Tibial artery (tissue), 4 donors: ENCODE results near the gene CNTD1.

Experiments used
- DNase-seq, 2 donors: peaks; one replicate each; pipeline ENCODE4 v3.0.0-alpha.2; 2019
- H3K27ac ChIP-seq, 2 donors: fragments of 200-600 bp; sonication (generic) in 1 of 2; 1 replicate in 1 of 2; 2 replicates in 1 of 2; pipeline ENCODE4 v1.5.1; 2018 to 2019; ENCODE audit warnings: mild to moderate bottlenecking in 1 of 2
- H3K27me3 ChIP-seq, 2 donors: fragments of 200-600 bp; sonication (generic) in 1 of 2; one replicate each; pipeline versions ENCODE4 v1.5.1 to v1.6.0; 2016 to 2019
- H3K36me3 ChIP-seq, 3 donors: fragments of 200-600 bp; sonication (generic) in 2 of 3; one replicate each; pipeline ENCODE4 v1.5.1; 2016 to 2019; ENCODE audit warnings: mild to moderate bottlenecking in 2 of 3
- H3K4me1 ChIP-seq, 4 donors: fragments of 200-600 bp; sonication (generic) in 2 of 4; 1 replicate in 3 of 4; 2 replicates in 1 of 4; pipeline ENCODE4 v1.5.1; 2016 to 2019
- H3K4me3 ChIP-seq, 2 donors: fragments of 200-600 bp; sonication (generic) in 1 of 2; 1 replicate in 1 of 2; 2 replicates in 1 of 2; pipeline ENCODE4 v1.5.1; 2018 to 2019; ENCODE audit warnings: mild to moderate bottlenecking in 2 of 2
- H3K9me3 ChIP-seq, 3 donors: fragments of 200-600 bp; sonication (generic) in 1 of 3; one replicate each; pipeline ENCODE4 v1.5.1; 2016 to 2019
- intact Hi-C: fragments of 100-400 bp; cut with DNase I; formaldehyde crosslinking; loops from one replicate; pipeline ENCODE4 v1.15.0; 2023; ENCODE audit warnings: low total_unique reads
- TF ChIP-seq, protein P1 (sequence below), 2 experiments: fragments of 200-600 bp in 1 of 2; fragments of 450-650 bp in 1 of 2; IDR thresholded peaks; one replicate each; pipeline ENCODE4 v1.5.1; 2017 to 2019; ENCODE audit warnings: antibody characterized with exemption in 2 of 2, mild to moderate bottlenecking in 1 of 2, moderate library complexity in 1 of 2

Gene CNTD1

GRCh38 chr17:42779304-42779935 lies 19.2 kb upstream of the CNTD1 start:
- TF ChIP-seq, protein P1, sequence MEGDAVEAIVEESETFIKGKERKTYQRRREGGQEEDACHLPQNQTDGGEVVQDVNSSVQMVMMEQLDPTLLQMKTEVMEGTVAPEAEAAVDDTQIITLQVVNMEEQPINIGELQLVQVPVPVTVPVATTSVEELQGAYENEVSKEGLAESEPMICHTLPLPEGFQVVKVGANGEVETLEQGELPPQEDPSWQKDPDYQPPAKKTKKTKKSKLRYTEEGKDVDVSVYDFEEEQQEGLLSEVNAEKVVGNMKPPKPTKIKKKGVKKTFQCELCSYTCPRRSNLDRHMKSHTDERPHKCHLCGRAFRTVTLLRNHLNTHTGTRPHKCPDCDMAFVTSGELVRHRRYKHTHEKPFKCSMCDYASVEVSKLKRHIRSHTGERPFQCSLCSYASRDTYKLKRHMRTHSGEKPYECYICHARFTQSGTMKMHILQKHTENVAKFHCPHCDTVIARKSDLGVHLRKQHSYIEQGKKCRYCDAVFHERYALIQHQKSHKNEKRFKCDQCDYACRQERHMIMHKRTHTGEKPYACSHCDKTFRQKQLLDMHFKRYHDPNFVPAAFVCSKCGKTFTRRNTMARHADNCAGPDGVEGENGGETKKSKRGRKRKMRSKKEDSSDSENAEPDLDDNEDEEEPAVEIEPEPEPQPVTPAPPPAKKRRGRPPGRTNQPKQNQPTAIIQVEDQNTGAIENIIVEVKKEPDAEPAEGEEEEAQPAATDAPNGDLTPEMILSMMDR (IDR thresholded peaks at IDR 0.05): no peak
- Histone ChIP-seq H3K4me3 (no peak overlapping the region), H3K4me1 (peaks cover 0 to 33% (median 19%) of the 10 kb centered on the region in 4 donors), H3K36me3 (peaks cover 40 to 50% (median 48%) of the 10 kb centered on the region in 3 donors), H3K27ac (no peak overlapping the region), H3K9me3 (no peaks in the 10 kb centered on the region), H3K27me3 (peaks cover 0 to 46% of the 10 kb centered on the region in 2 donors)
- DNase-seq: no peak
- intact Hi-C loops: no loop called here

GRCh38 chr17:42779936-42780850 lies 18.5 kb upstream of the CNTD1 start, which contains the start of gene WNK4:
Gene WNK4 (plus strand): TSS chr17:42780610. CDS start chr17:42780699, 89 bp downstream.
- H3K4me1 ChIP-seq: peaks cover 0 to 40% (median 21%) of the 10 kb centered on the region in 4 donors
- TF ChIP-seq, protein P1 (IDR thresholded peaks at IDR 0.05): no peak
- H3K27me3 ChIP-seq: peaks cover 0 to 54% of the 10 kb centered on the region in 2 donors
- DNase-seq: no peak
- peak within 1 kb of the TSS in 1 of 2 donors; percentile 36 for H3K4me3 ChIP-seq
- no peaks in the 10 kb centered on the region for H3K9me3 ChIP-seq
- no peak within 1 kb of the TSS for H3K27ac ChIP-seq
- intact Hi-C loops: no loop called here
- peaks cover 40 to 46% (median 45%) of the 10 kb centered on the region in 3 donors for H3K36me3 ChIP-seq

DNA sequence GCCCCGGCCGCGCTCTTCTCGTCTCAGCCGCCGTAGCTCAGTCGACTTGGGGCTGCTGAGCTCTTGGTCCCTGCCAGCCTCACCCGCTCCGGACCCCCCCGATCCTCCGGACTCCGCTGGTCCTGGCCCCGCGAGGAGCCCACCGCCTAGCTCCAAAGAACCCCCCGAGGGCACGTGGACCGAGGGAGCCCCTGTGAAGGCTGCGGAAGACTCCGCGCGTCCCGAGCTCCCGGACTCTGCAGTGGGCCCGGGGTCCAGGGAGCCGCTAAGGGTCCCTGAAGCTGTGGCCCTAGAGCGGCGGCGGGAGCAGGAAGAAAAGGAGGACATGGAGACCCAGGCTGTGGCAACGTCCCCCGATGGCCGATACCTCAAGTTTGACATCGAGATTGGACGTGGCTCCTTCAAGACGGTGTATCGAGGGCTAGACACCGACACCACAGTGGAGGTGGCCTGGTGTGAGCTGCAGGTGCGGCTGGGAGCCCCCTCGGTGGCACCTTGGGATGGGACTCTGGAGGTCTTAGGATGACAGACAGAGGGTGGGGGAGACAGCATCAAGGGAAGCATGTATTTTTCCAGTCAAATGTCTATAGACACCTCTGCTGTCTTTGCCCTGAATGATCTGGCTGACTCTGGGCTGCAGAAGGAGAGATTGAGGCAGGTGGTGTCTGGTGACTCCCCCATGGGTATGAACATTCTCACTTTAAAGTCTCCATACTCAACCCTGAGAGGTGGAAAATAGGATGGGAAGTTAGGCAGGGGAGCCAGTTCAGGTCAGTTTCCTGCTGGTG lies 17.6 kb upstream of the CNTD1 start:
- peaks cover 32 to 37% (median 36%) of the 10 kb centered on the region in 3 donors for H3K36me3 ChIP-seq
- no peak overlapping the region for H3K27ac ChIP-seq
- intact Hi-C loops: no loop called here
- H3K27me3 ChIP-seq: peaks cover 0 to 63% of the 10 kb centered on the region in 2 donors
- peak overlapping the region in 1 of 2 donors; percentile 36 for H3K4me3 ChIP-seq
- no peak for DNase-seq
- H3K4me1 ChIP-seq: peaks cover 0 to 43% (median 22%) of the 10 kb centered on the region in 4 donors
- TF ChIP-seq, protein P1 (IDR thresholded peaks at IDR 0.05): no peak
- no peaks in the 10 kb centered on the region for H3K9me3 ChIP-seq

- DNase-seq: no peak
- H3K27me3 ChIP-seq: peaks cover 0 to 69% of the 10 kb centered on the region in 2 donors
- no peaks in the 10 kb centered on the region for H3K9me3 ChIP-seq
- TF ChIP-seq, protein P1 (IDR thresholded peaks at IDR 0.05): no peak
- intact Hi-C loops: no loop called here
- H3K27ac ChIP-seq: no peak overlapping the region
- H3K4me3 ChIP-seq: no peak overlapping the region
- H3K4me1 ChIP-seq: peaks cover 0 to 43% (median 22%) of the 10 kb centered on the region in 4 donors
- peaks cover 26 to 30% (median 30%) of the 10 kb centered on the region in 3 donors for H3K36me3 ChIP-seq
These were observed 17.0 kb upstream of the CNTD1 start for GRCh38 chr17:42781639-42782165.
